IPS-15b (cell line): Measurements from ENCODE around the gene TSPAN6.
A peak's percentile ranks its signal among the peaks of the same experiment; 100 is the strongest.

Experiments used
- H3K27me3 ChIP-seq: one replicate; pipeline ENCODE4 v1.6.1; 2013; ENCODE audit warnings: low read length; ENCODE audit not compliant: control insufficient read depth, insufficient read depth
- H3K36me3 ChIP-seq: one replicate; pipeline ENCODE4 v1.6.1; 2013; ENCODE audit warnings: low read length; ENCODE audit not compliant: control insufficient read depth, insufficient read depth
- H3K4me1 ChIP-seq: one replicate; pipeline ENCODE4 v1.6.1; 2013; ENCODE audit warnings: mild to moderate bottlenecking, low read length; ENCODE audit not compliant: control insufficient read depth, insufficient read depth
- H3K4me3 ChIP-seq: one replicate; pipeline ENCODE4 v1.5.1; 2013; ENCODE audit warnings: low read depth, low read length
- H3K9ac ChIP-seq: one replicate; pipeline ENCODE4 v1.6.1; 2013; ENCODE audit warnings: low read depth, mild to moderate bottlenecking, low read length
- H3K9me3 ChIP-seq: one replicate; pipeline ENCODE4 v1.6.1; 2013; ENCODE audit warnings: mild to moderate bottlenecking, low read length; ENCODE audit not compliant: control insufficient read depth, insufficient read depth

TSPAN6 gene

GRCh38 chrX:100636321-100636991 is at the start of gene TSPAN6:
Gene TSPAN6 (minus strand): TSS chrX:100636806. CDS start chrX:100636694, 112 bp downstream.
- H3K27me3 ChIP-seq: no peaks in the 10 kb centered on the region
- H3K4me1 ChIP-seq: peaks cover 3% of the 10 kb centered on the region
- no peaks in the 10 kb centered on the region for H3K9me3 ChIP-seq
- peak within 1 kb of the TSS; percentile 96 for H3K9ac ChIP-seq
- H3K4me3 ChIP-seq: peak within 1 kb of the TSS; percentile 89
- peaks cover 3% of the 10 kb centered on the region for H3K36me3 ChIP-seq

- H3K9ac ChIP-seq: no peak overlapping the region
- H3K36me3 ChIP-seq: no peaks in the 10 kb centered on the region
- no peaks in the 10 kb centered on the region for H3K27me3 ChIP-seq
- H3K4me3 ChIP-seq: no peak overlapping the region
- H3K4me1 ChIP-seq: no peaks in the 10 kb centered on the region
- H3K9me3 ChIP-seq: no peaks in the 10 kb centered on the region
Measured at GRCh38 chrX:100685997-100686305, 49.3 kb upstream of the TSPAN6 start.

GRCh38 chrX:100685284-100685996 is 48.8 kb upstream of the TSPAN6 start:
- no peak overlapping the region for H3K9ac ChIP-seq
- no peaks in the 10 kb centered on the region for H3K4me1 ChIP-seq
- no peaks in the 10 kb centered on the region for H3K27me3 ChIP-seq

GRCh38 chrX:100682939-100683338 is 46.3 kb upstream of the TSPAN6 start:
- H3K36me3 ChIP-seq: no peaks in the 10 kb centered on the region
- H3K27me3 ChIP-seq: no peaks in the 10 kb centered on the region
- H3K4me3 ChIP-seq: no peak overlapping the region

More at GRCh38 chrX:100685284-100685996, 48.8 kb upstream of the TSPAN6 start:
- no peaks in the 10 kb centered on the region for H3K9me3 ChIP-seq
- no peak overlapping the region for H3K4me3 ChIP-seq
- no peaks in the 10 kb centered on the region for H3K36me3 ChIP-seq

GRCh38 chrX:100681599-100681998 is 45.0 kb upstream of the TSPAN6 start:
- Histone ChIP-seq H3K9ac (no peak overlapping the region), H3K4me1 (peaks cover 5% of the 10 kb centered on the region), H3K9me3 (no peaks in the 10 kb centered on the region), H3K4me3 (no peak overlapping the region), H3K36me3 (no peaks in the 10 kb centered on the region), H3K27me3 (no peaks in the 10 kb centered on the region)

More at GRCh38 chrX:100682939-100683338, 46.3 kb upstream of the TSPAN6 start:
- peaks cover 5% of the 10 kb centered on the region for H3K4me1 ChIP-seq
- no peak overlapping the region for H3K9ac ChIP-seq
- H3K9me3 ChIP-seq: no peaks in the 10 kb centered on the region

- Histone ChIP-seq H3K27me3 (no peaks in the 10 kb centered on the region), H3K4me1 (peaks cover 5% of the 10 kb centered on the region), H3K9ac (no peak overlapping the region), H3K36me3 (no peaks in the 10 kb centered on the region), H3K9me3 (no peaks in the 10 kb centered on the region), H3K4me3 (no peak overlapping the region)
Measured at GRCh38 chrX:100680756-100681155, 44.1 kb upstream of the TSPAN6 start.

- Histone ChIP-seq H3K9me3 (no peaks in the 10 kb centered on the region), H3K9ac (no peak overlapping the region), H3K4me3 (no peak overlapping the region), H3K36me3 (no peaks in the 10 kb centered on the region), H3K4me1 (peaks cover 5% of the 10 kb centered on the region), H3K27me3 (no peaks in the 10 kb centered on the region)
Measured at GRCh38 chrX:100677611-100678181, 41.1 kb upstream of the TSPAN6 start.

GRCh38 chrX:100674705-100675104 is 38.1 kb upstream of the TSPAN6 start:
- H3K27me3 ChIP-seq: no peaks in the 10 kb centered on the region
- no peak overlapping the region for H3K9ac ChIP-seq
- no peak overlapping the region for H3K4me3 ChIP-seq
- no peaks in the 10 kb centered on the region for H3K36me3 ChIP-seq
- H3K4me1 ChIP-seq: peaks cover 5% of the 10 kb centered on the region
- no peaks in the 10 kb centered on the region for H3K9me3 ChIP-seq

GRCh38 chrX:100673397-100673953 is 36.9 kb upstream of the TSPAN6 start:
- no peak overlapping the region for H3K4me3 ChIP-seq
- H3K9ac ChIP-seq: no peak overlapping the region
- H3K9me3 ChIP-seq: no peaks in the 10 kb centered on the region

GRCh38 chrX:100672966-100673365 is 36.4 kb upstream of the TSPAN6 start:
- Histone ChIP-seq H3K27me3 (no peaks in the 10 kb centered on the region), H3K4me3 (no peak overlapping the region), H3K36me3 (no peaks in the 10 kb centered on the region), H3K4me1 (no peaks in the 10 kb centered on the region), H3K9ac (no peak overlapping the region), H3K9me3 (no peaks in the 10 kb centered on the region)

More at GRCh38 chrX:100673397-100673953, 36.9 kb upstream of the TSPAN6 start:
- no peaks in the 10 kb centered on the region for H3K27me3 ChIP-seq
- H3K36me3 ChIP-seq: no peaks in the 10 kb centered on the region
- H3K4me1 ChIP-seq: peaks cover 5% of the 10 kb centered on the region

- no peaks in the 10 kb centered on the region for H3K36me3 ChIP-seq
- H3K27me3 ChIP-seq: no peaks in the 10 kb centered on the region
- no peaks in the 10 kb centered on the region for H3K4me1 ChIP-seq
- H3K9ac ChIP-seq: no peak overlapping the region
- H3K4me3 ChIP-seq: no peak overlapping the region
- no peaks in the 10 kb centered on the region for H3K9me3 ChIP-seq
Measured at GRCh38 chrX:100663642-100664041, 27.0 kb upstream of the TSPAN6 start.
